ENCODE results near the gene AVPR2. TPM values are rescaled to one million over a fixed set of nuclear protein-coding genes. Genes with fewer than 3 reads are reported as not detected.

Gene AVPR2
- total RNA-seq, 1 donor from 2014 or later, result 3.0 TPM

DNA sequence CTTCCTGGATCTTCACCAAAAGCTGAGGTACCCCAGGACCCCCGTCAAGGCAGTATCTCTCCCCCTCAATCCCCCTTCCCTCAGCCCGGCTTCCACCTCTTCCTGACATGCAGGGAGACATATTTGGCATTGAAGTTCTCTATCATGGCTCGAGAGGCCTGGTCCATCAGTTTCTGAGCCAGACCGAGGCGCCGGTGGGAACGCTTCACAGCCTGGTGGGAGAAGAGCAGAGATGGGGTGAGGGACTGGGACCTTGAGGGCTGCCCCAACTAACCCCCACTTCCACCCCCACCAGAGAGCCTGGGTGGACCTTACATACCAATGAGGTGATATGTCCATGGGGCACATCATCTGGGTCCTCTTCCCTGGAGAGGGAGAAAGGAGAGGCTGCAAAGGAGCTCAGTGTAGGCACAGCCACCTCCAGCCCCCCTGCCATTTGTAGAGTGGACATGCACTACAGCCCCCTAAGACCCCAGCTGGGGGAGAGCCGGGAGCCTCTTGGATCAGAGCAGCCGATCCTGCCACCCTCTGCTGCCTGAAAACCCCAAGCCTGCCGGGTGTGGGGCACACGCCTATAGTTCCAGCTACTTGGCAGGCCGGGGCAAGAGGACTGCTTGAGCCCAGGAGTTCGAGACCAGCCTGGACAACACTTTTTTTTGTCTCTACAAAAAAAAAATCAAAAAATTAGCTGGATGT is 27.9 kb downstream of the AVPR2 start:
- Histone ChIP-seq H3K9me3 (no peaks in the 10 kb centered on the region), H3K27me3 (no peaks in the 10 kb centered on the region), H3K4me1 (peaks cover 8% of the 10 kb centered on the region), H3K36me3 (peaks cover 12% of the 10 kb centered on the region), H3K4me3 (no peak overlapping the region), H3K27ac (no peak overlapping the region)
- ATAC-seq, result no peak
- DNase-seq, result no peak
- TF ChIP-seq, protein P1, sequence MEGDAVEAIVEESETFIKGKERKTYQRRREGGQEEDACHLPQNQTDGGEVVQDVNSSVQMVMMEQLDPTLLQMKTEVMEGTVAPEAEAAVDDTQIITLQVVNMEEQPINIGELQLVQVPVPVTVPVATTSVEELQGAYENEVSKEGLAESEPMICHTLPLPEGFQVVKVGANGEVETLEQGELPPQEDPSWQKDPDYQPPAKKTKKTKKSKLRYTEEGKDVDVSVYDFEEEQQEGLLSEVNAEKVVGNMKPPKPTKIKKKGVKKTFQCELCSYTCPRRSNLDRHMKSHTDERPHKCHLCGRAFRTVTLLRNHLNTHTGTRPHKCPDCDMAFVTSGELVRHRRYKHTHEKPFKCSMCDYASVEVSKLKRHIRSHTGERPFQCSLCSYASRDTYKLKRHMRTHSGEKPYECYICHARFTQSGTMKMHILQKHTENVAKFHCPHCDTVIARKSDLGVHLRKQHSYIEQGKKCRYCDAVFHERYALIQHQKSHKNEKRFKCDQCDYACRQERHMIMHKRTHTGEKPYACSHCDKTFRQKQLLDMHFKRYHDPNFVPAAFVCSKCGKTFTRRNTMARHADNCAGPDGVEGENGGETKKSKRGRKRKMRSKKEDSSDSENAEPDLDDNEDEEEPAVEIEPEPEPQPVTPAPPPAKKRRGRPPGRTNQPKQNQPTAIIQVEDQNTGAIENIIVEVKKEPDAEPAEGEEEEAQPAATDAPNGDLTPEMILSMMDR (IDR thresholded peaks at IDR 0.05), result no peak
- intact Hi-C loops (cut with DNase I), result no loop called here

- H3K27ac ChIP-seq, result no peak overlapping the region
- intact Hi-C loops (cut with DNase I), result no loop called here
- no peak for ATAC-seq
- no peaks in the 10 kb centered on the region for H3K27me3 ChIP-seq
- peaks cover 8% of the 10 kb centered on the region for H3K4me1 ChIP-seq
- TF ChIP-seq, protein P1 (IDR thresholded peaks at IDR 0.05), result no peak
- peak overlapping the region; percentile 61 for H3K4me3 ChIP-seq
- peaks cover 12% of the 10 kb centered on the region for H3K36me3 ChIP-seq
- DNase-seq, result no peak
- no peaks in the 10 kb centered on the region for H3K9me3 ChIP-seq
Observed at GRCh38 chrX:153933748-153934147, 29.3 kb downstream of the AVPR2 start.

GRCh38 chrX:153934148-153934761 is 29.8 kb downstream of the AVPR2 start:
- Histone ChIP-seq H3K27ac (peak overlapping the region; percentile 55), H3K4me3 (peak overlapping the region; percentile 61), H3K36me3 (peaks cover 12% of the 10 kb centered on the region), H3K9me3 (no peaks in the 10 kb centered on the region), H3K4me1 (peaks cover 3% of the 10 kb centered on the region), H3K27me3 (no peaks in the 10 kb centered on the region)
- peak; percentile 14 for ATAC-seq
- DNase-seq, result no peak
- TF ChIP-seq, protein P1 (IDR thresholded peaks at IDR 0.05), result no peak
- intact Hi-C loops (cut with DNase I), result no loop called here

- Histone ChIP-seq H3K27ac (peak within 1 kb of the TSS; percentile 55), H3K27me3 (no peaks in the 10 kb centered on the region), H3K4me3 (peak within 1 kb of the TSS; percentile 61), H3K9me3 (no peaks in the 10 kb centered on the region), H3K36me3 (peaks cover 12% of the 10 kb centered on the region), H3K4me1 (peaks cover 3% of the 10 kb centered on the region)
- intact Hi-C loops (cut with DNase I), result no loop called here
- DNase-seq (peak; percentile 86), ATAC-seq (peak; percentile 98)
- TF ChIP-seq, protein P1 (IDR thresholded peaks at IDR 0.05), result no peak
Observed at GRCh38 chrX:153934762-153935325, 30.4 kb downstream of the AVPR2 start, which contains the start of gene NAA10. Gene NAA10, minus strand, starts transcription at chrX:153935037. Its CDS starts 133 bp downstream, at chrX:153934904.

DNA sequence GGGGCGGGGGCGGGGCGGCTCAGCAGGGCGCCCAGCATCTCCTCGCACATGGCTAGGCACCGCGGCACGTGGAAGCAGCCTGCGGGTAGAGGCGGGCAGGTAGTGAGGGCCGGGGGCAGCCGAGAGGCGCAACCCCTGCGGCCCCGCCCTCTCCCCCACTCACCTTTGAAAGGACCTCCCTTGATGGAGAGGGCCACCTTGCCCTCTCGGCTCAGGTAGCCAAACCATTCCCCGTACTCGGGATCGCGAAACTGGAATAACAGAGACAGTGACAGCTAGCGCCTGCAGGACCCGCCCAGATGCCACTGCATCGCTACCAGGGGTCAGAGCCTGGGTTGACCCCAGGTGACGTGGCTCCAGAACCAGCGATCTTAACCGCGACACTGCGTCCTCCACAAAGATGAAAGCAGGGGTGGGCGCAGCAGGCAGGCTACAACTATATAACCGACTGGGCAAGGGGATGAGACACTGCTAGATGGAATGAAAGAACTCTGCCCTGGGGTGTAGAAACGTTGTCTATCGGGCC is 30.9 kb downstream of the AVPR2 start:
- ATAC-seq, result no peak
- Histone ChIP-seq H3K4me1 (peaks cover 3% of the 10 kb centered on the region), H3K9me3 (no peaks in the 10 kb centered on the region), H3K4me3 (peak overlapping the region; percentile 49), H3K27me3 (no peaks in the 10 kb centered on the region), H3K36me3 (peaks cover 12% of the 10 kb centered on the region), H3K27ac (no peak overlapping the region)
- intact Hi-C loops (cut with DNase I), result no loop called here
- TF ChIP-seq, protein P1 (IDR thresholded peaks at IDR 0.05), result no peak
- no peak for DNase-seq
